RWPE2 (cell line): Measurements from ENCODE around the gene FEZ2.

ENCODE experiments used
- ATAC-seq: fragments of 200-7000 bp; cut with Tn5 transposase; 3 replicates; pipeline ENCODE4 v1.9.1; 2021; ENCODE audit warnings: low read depth
- DNase-seq: peaks from one replicate; pipeline ENCODE4 v3.0.0-alpha.2; 2020; ENCODE audit warnings: low spot score
- H3K27ac ChIP-seq: fragments of 450-650 bp; 2 replicates; pipeline ENCODE4 v1.5.1; 2017; ENCODE audit warnings: mild to moderate bottlenecking; ENCODE audit not compliant: poor library complexity, severe bottlenecking
- H3K27me3 ChIP-seq: fragments of 250-450 bp; sonication (Bioruptor Pico); 2 replicates; pipeline ENCODE4 v1.5.1; 2021; ENCODE audit warnings: mild to moderate bottlenecking, moderate library complexity; ENCODE audit not compliant: insufficient read depth, poor library complexity, severe bottlenecking
- H3K36me3 ChIP-seq: fragments of 250-450 bp; sonication (Bioruptor Pico); 2 replicates; pipeline ENCODE4 v1.5.1; 2020; ENCODE audit warnings: low read depth, mild to moderate bottlenecking, moderate library complexity
- H3K4me1 ChIP-seq: fragments of 250-450 bp; sonication (Bioruptor Pico); 2 replicates; pipeline ENCODE4 v1.5.1; 2021; ENCODE audit warnings: mild to moderate bottlenecking, moderate library complexity; ENCODE audit not compliant: insufficient read depth, poor library complexity, severe bottlenecking
- H3K4me3 ChIP-seq: fragments of 250-450 bp; sonication (Bioruptor Pico); 2 replicates; pipeline ENCODE4 v1.5.1; 2021; ENCODE audit warnings: mild to moderate bottlenecking, moderate library complexity; ENCODE audit not compliant: severe bottlenecking
- H3K9me3 ChIP-seq: fragments of 250-450 bp; sonication (Bioruptor Pico); 2 replicates; pipeline ENCODE4 v1.5.1; 2021; ENCODE audit warnings: mild to moderate bottlenecking, moderate library complexity; ENCODE audit not compliant: severe bottlenecking
- TF ChIP-seq, protein P1 (sequence below): fragments of 450-650 bp; IDR thresholded peaks from one replicate; pipeline ENCODE4 v1.5.1; 2017; ENCODE audit warnings: mild to moderate bottlenecking, moderate library complexity; ENCODE audit not compliant: poor library complexity, severe bottlenecking

The FEZ2 gene

DNA sequence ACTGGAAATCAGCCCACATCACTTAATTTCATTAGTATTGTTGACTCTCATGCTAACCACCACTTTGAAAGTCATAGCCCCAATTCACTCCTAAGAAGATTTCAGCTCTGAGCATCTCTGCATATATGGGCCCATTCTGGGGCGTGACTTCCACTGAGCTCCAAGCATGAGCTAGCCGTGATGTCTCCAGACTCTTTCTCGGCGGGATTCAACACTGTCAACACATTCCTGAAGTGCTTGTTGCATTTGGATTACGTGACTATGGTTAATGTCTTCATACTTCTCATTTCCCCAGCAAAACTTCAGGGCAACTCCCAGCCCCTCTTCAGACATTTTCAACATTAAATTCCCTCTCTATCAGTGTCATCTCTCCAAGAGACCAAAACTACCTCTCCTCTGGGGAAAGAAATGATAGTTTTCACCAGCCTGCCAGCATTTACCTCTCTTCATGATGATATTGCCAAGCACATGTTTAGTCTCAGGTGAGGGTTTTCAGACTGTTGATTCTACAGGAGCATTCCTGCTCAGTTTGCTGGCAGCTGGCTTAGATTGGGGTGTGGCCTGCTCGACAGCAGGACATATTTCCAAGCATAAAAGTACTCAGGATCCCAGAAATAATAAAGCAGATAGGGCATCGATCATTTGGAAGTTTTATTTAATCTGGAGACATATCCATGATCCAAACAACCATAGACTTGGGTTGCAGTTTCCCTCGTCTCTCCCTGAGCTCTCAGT is 81.7 kb downstream of the FEZ2 start:
- no peak overlapping the region for H3K4me3 ChIP-seq
- TF ChIP-seq, protein P1, sequence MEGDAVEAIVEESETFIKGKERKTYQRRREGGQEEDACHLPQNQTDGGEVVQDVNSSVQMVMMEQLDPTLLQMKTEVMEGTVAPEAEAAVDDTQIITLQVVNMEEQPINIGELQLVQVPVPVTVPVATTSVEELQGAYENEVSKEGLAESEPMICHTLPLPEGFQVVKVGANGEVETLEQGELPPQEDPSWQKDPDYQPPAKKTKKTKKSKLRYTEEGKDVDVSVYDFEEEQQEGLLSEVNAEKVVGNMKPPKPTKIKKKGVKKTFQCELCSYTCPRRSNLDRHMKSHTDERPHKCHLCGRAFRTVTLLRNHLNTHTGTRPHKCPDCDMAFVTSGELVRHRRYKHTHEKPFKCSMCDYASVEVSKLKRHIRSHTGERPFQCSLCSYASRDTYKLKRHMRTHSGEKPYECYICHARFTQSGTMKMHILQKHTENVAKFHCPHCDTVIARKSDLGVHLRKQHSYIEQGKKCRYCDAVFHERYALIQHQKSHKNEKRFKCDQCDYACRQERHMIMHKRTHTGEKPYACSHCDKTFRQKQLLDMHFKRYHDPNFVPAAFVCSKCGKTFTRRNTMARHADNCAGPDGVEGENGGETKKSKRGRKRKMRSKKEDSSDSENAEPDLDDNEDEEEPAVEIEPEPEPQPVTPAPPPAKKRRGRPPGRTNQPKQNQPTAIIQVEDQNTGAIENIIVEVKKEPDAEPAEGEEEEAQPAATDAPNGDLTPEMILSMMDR, result no peak
- H3K9me3 ChIP-seq, result no peaks in the 10 kb centered on the region
- ATAC-seq (no peak), DNase-seq (no peak)
- H3K27ac ChIP-seq, result no peak overlapping the region
- H3K27me3 ChIP-seq, result no peaks in the 10 kb centered on the region
- H3K36me3 ChIP-seq, result peaks cover 98% of the 10 kb centered on the region
- H3K4me1 ChIP-seq, result no peaks in the 10 kb centered on the region

DNA sequence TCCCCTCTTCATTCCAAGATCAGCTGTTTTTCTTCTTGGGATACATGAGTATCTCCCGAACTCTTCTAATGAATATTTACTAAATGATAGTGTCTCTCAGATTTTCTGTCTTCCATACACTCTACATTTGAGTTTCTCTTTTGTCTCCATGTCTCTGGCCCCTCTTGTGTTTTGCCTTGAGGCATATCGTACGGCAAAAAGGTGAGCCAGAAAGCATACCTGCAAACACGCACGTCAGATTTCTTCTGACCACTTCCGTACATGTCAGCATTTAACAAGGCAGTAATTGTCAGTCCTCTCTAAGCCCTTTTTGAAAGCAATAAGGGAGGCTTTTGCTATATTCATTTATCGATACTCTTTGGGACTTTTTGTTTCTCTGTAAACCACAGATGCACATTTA is 82.4 kb downstream of the FEZ2 start:
- DNase-seq, result no peak
- Histone ChIP-seq H3K27ac (no peak overlapping the region), H3K36me3 (peaks cover 97% of the 10 kb centered on the region), H3K27me3 (no peaks in the 10 kb centered on the region), H3K9me3 (no peaks in the 10 kb centered on the region), H3K4me3 (no peak overlapping the region), H3K4me1 (no peaks in the 10 kb centered on the region)
- TF ChIP-seq, protein P1, result no peak
- no peak for ATAC-seq

DNA sequence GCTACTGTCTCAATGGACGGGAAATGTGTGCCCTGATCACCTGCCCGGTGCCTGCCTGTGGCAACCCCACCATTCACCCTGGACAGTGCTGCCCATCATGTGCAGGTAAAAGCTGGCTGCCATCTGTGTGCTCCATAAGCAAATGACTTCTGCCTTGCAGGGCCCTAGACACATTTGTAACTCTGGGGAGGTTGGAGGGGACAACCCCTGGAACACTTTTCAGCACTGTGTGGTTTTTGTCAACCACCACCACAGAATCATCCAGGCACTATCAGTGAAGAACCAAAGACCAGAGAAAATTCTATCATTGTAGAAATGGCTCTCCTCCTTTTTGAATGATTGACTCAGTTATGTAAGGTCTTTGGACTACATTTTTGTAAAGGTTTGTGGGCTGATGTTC is 84.3 kb downstream of the FEZ2 start:
- Histone ChIP-seq H3K36me3 (peaks cover 97% of the 10 kb centered on the region), H3K4me3 (no peak overlapping the region), H3K27ac (no peak overlapping the region), H3K9me3 (no peaks in the 10 kb centered on the region), H3K27me3 (no peaks in the 10 kb centered on the region), H3K4me1 (peaks cover 3% of the 10 kb centered on the region)
- ATAC-seq (no peak), DNase-seq (no peak)
- TF ChIP-seq, protein P1, result no peak

DNA sequence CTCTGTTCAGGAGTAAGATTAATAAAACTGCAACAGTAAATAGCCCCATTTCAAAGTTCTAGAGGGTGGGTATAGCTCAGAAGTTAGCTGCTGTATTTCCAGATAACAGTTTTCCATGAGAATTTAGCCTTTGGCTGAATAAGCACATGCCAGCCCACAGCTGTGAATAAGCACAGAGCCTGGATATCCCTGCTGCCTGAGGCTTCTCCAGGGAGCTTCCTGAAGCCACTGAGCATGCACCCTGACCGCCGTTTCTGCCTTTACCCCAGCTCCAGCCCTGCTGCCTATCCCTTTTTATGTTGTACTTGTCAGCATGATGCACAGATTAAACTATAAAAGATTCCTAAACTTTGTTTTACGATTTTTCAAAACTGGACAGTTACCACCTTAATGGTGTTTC is 85.3 kb downstream of the FEZ2 start:
- TF ChIP-seq, protein P1, result no peak
- no peak overlapping the region for H3K27ac ChIP-seq
- no peak overlapping the region for H3K4me3 ChIP-seq
- H3K36me3 ChIP-seq, result peaks cover 97% of the 10 kb centered on the region
- H3K9me3 ChIP-seq, result no peaks in the 10 kb centered on the region
- DNase-seq (no peak), ATAC-seq (no peak)
- H3K27me3 ChIP-seq, result no peaks in the 10 kb centered on the region
- peaks cover 8% of the 10 kb centered on the region for H3K4me1 ChIP-seq

DNA sequence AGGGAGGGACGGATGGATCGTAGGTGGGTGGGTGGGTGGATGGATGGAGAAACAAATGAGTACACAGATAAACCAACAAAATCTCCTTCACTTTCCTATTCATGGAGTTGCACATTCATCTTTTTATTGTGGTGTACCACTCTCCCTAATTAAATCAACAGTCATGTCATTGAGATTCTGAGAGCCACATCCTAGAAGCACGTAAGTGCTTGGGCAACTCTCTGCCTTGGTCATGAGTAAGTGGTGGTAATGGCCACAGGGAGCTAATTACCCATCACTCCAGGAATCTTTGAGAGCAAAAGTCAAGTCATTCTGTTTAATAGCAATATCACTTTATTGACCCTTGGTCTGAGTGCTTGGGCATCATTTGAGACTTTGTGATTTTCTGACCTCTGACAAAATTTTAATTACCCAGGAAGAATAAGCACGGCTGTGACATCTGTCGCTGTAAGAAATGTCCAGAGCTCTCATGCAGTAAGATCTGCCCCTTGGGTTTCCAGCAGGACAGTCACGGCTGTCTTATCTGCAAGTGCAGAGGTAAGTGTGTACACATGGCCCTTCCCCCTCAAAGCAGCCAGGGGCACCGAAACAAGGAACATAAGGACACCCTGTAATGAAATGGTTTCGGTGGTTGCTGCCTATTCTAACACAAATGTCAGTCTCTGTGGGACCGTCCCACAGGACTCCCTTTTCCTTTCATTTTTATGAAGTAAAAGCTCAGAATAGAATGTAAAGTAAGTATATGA is 85.9 kb downstream of the FEZ2 start:
- no peaks in the 10 kb centered on the region for H3K27me3 ChIP-seq
- H3K27ac ChIP-seq, result no peak overlapping the region
- TF ChIP-seq, protein P1, result no peak
- H3K4me3 ChIP-seq, result no peak overlapping the region
- DNase-seq (no peak), ATAC-seq (no peak)
- H3K36me3 ChIP-seq, result peaks cover 97% of the 10 kb centered on the region
- peaks cover 8% of the 10 kb centered on the region for H3K4me1 ChIP-seq
- H3K9me3 ChIP-seq, result no peaks in the 10 kb centered on the region
